Heart left ventricle (tissue), 13 donors: Measurements from ENCODE around the gene GDI1.

Experiments used
- POLR2A ChIP-seq, 2 donors: fragments of 450-650 bp; IDR thresholded peaks; one replicate each; pipeline ENCODE4 v1.6.1; 2017; ENCODE audit warnings: antibody characterized with exemption in 2 of 2, mild to moderate bottlenecking in 2 of 2, moderate library complexity in 2 of 2
- TF ChIP-seq, protein P1 (sequence below), 12 donors: fragments of 200-600 bp; sonication (generic) in 4 of 12; IDR thresholded peaks; one replicate each; pipeline versions ENCODE4 v1.5.0 to v1.8.0; 2018 to 2022; ENCODE audit warnings: antibody characterized with exemption in 12 of 12, mild to moderate bottlenecking in 5 of 12
- donor health status: ischemic (EF 13 %, LVEDD 7.1; RV severe dilation, severe dysfunction).
- donor health status: DM: no; HTN: yes; CAD: no.
- donor health status: DM: no; HTN: no; CAD: no.
- donor health status: ischemic (EF 25% LVEDD 6.9; RV normal size, moderate dysfunction).
- donor health status: ischemic (EF 25% LVEDD 5.7; RV mildly dilated, moderate dysfunction).
- donor health status: ischemic (EF 35%, LVEDD 5.7; RV mildly dilated, moderate dysfunction).
- donor health status: nonischemic (EF 11% LVEDD 7.7; RV severe dilation, severe dysfunction).
- donor health status: DM: yes; HTN: yes; CAD: no.
- donor health status: PGD.
- donor health status: ischemic (EF 29% LVEDD 5.4; RV normal size, mild dysfunction).
- donor health status: nonischemic (EF 23%, LVEDD 6.1; RV moderate dilation, normal function).

DNA sequence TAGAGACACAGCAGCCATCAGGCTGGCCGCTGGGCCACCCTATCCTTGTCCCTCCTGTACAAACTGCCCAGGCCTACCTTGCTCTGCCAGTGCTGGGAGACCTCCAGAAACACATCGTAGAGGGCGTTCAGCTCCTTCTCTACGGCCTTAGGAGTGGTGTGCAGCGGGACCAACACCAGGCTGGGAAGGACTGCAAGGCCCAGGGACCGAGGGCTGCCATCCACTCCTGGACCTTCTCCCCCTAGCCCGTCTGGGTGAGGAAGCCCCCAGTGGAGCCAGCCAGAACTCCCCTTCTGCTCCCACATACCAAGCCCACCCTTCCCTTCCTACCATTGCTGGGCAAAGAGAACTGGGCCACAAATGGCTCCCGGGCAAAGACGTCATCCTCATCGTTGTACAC lies 33.8 kb upstream of the GDI1 start:
- TF ChIP-seq, protein P1, sequence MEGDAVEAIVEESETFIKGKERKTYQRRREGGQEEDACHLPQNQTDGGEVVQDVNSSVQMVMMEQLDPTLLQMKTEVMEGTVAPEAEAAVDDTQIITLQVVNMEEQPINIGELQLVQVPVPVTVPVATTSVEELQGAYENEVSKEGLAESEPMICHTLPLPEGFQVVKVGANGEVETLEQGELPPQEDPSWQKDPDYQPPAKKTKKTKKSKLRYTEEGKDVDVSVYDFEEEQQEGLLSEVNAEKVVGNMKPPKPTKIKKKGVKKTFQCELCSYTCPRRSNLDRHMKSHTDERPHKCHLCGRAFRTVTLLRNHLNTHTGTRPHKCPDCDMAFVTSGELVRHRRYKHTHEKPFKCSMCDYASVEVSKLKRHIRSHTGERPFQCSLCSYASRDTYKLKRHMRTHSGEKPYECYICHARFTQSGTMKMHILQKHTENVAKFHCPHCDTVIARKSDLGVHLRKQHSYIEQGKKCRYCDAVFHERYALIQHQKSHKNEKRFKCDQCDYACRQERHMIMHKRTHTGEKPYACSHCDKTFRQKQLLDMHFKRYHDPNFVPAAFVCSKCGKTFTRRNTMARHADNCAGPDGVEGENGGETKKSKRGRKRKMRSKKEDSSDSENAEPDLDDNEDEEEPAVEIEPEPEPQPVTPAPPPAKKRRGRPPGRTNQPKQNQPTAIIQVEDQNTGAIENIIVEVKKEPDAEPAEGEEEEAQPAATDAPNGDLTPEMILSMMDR (IDR thresholded peaks at IDR 0.05) = no peak
- TF ChIP-seq POLR2A (IDR thresholded peaks at IDR 0.05) = no peak
